ENCODE results near the gene PDCD11.

GRCh38 chr10:103470761-103471653 is 74.6 kb downstream of the PDCD11 start:
- TF ChIP-seq CTCF (IDR thresholded peaks at IDR 0.05; ENCODE audit: poor library complexity, severe bottlenecking) (no peak), RAD21 (conservative IDR thresholded peaks at IDR 0.05) (no peak), EZH2 (IDR thresholded peaks at IDR 0.05; ENCODE audit: borderline replicate concordance, insufficient read depth, low read length, poor library complexity, severe bottlenecking) (no peak), TAF1 (IDR thresholded peaks at IDR 0.05; ENCODE audit: low read depth) (no peak)
